Activated CD4-positive, alpha-beta T cell treated with anti-CD3 and anti-CD28 coated beads, Interleukin-2, amount 10 ng/mL, durations not matched to agents 24 days and 14 days (primary cell): ENCODE data around the gene NLRC5. TPM values are rescaled to one million over a fixed set of nuclear protein-coding genes. Genes with fewer than 3 reads are reported as not detected.
A peak's percentile ranks its signal among the peaks of the same experiment; 100 is the strongest.

Source experiments
- DNase-seq: peaks from one replicate; pipeline ENCODE4 v3.0.0; 2022
- H3K27ac Mint-ChIP-seq: one replicate; pipeline ENCODE4 v1.8.0; 2022; ENCODE audit warnings: mild to moderate bottlenecking, mixed read lengths
- H3K27me3 Mint-ChIP-seq: one replicate; pipeline ENCODE4 v1.8.0; 2022; ENCODE audit warnings: mixed read lengths
- H3K36me3 Mint-ChIP-seq: one replicate; pipeline ENCODE4 v1.8.0; 2022; ENCODE audit warnings: low read depth, mild to moderate bottlenecking, mixed read lengths
- H3K4me1 Mint-ChIP-seq: one replicate; pipeline ENCODE4 v1.8.0; 2021; ENCODE audit warnings: mixed read lengths
- H3K4me3 Mint-ChIP-seq: one replicate; pipeline ENCODE4 v1.8.0; 2022; ENCODE audit warnings: mild to moderate bottlenecking, moderate library complexity, mixed read lengths
- H3K9me3 Mint-ChIP-seq: one replicate; pipeline ENCODE4 v1.8.0; 2021; ENCODE audit warnings: mixed read lengths
- intact Hi-C: fragments of 100-400 bp; cut with micrococcal nuclease; formaldehyde crosslinking; loops from one replicate; pipeline ENCODE4 v1.15.1; 2023
- total RNA-seq: library from RNA; stranded (reverse); gene quantifications from 2 replicates; pipeline ENCODE4 v1.2.3, GENCODE V29; 2022

The NLRC5 gene
- total RNA-seq, 1 donor from 2014 or later, result 214 TPM

DNA sequence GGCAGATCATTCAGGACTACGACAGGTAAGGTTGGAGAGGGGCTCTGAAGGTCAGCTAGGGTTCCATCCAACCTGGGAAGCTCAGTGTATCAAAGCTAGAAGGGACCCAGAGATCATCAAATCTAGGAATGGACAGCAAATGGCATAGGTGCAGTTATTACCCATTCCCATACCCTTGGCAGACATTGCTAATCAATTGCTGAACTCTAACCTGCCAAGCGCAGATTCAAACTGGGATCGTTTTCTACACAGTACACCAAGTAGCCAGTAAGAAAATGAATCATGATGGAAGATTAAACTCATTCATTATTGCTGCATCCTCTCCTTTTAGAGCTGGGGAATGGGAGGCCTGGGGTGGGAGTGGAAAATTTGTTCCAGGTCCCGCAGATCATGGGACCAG is 136.6 kb downstream of the NLRC5 start:
- Mint-ChIP-seq H3K4me1 (peaks cover 51% of the 10 kb centered on the region), H3K36me3 (no peaks in the 10 kb centered on the region), H3K27ac (no peak overlapping the region), H3K9me3 (no peaks in the 10 kb centered on the region), H3K4me3 (no peak overlapping the region), H3K27me3 (no peaks in the 10 kb centered on the region)
- intact Hi-C loops, result loop anchor here (5.0 kb wide), 1 partner anchor 34 kb away; the partner anchor contains the start of gene CPNE2
- no peak for DNase-seq

DNA sequence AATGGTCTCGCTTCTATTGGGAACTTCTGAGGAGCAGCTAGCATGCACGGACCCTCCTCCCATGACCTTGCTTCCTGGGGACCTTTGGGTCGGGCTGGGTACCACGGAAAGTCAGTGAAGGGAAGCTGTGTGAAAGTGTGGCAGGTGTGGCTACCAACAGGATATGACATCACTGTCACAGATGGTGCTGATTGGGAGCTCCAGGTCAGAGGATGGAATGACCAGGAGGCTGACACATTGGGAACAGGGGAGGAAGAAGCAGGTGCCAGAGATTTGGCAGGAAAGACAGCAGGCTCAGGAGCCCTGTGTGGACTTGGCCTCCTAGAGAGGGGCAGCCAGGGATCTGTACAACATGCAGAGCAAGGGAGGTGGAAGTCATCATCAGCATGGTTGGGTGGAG is 137.1 kb downstream of the NLRC5 start:
- DNase-seq, result no peak
- Mint-ChIP-seq H3K4me3 (no peak overlapping the region), H3K27me3 (no peaks in the 10 kb centered on the region), H3K36me3 (no peaks in the 10 kb centered on the region), H3K9me3 (no peaks in the 10 kb centered on the region), H3K27ac (peak overlapping the region; percentile 29), H3K4me1 (peaks cover 51% of the 10 kb centered on the region)
- intact Hi-C loops, result loop anchor here (5.0 kb wide), 1 partner anchor 34 kb away; the partner anchor contains the start of gene CPNE2

GRCh38 chr16:57127037-57127763 is 137.8 kb downstream of the NLRC5 start:
- no peaks in the 10 kb centered on the region for H3K36me3 Mint-ChIP-seq
- no peak for DNase-seq
- no peak overlapping the region for H3K4me3 Mint-ChIP-seq
- intact Hi-C loops, result loop anchor here (5.0 kb wide), 1 partner anchor 35 kb away; the partner anchor contains the start of gene CPNE2
- H3K27me3 Mint-ChIP-seq, result no peaks in the 10 kb centered on the region
- no peaks in the 10 kb centered on the region for H3K9me3 Mint-ChIP-seq
- H3K4me1 Mint-ChIP-seq, result peaks cover 56% of the 10 kb centered on the region
- peak overlapping the region; percentile 2 for H3K27ac Mint-ChIP-seq

GRCh38 chr16:57127836-57128235 is 138.5 kb downstream of the NLRC5 start:
- H3K4me1 Mint-ChIP-seq, result peaks cover 59% of the 10 kb centered on the region
- no peak overlapping the region for H3K4me3 Mint-ChIP-seq
- no peaks in the 10 kb centered on the region for H3K27me3 Mint-ChIP-seq
- no peaks in the 10 kb centered on the region for H3K36me3 Mint-ChIP-seq
- H3K9me3 Mint-ChIP-seq, result no peaks in the 10 kb centered on the region
- intact Hi-C loops, result loop anchor here (5.0 kb wide), 1 partner anchor 36 kb away; the partner anchor contains the start of gene CPNE2
- DNase-seq, result no peak
- peak overlapping the region; percentile 57 for H3K27ac Mint-ChIP-seq

DNA sequence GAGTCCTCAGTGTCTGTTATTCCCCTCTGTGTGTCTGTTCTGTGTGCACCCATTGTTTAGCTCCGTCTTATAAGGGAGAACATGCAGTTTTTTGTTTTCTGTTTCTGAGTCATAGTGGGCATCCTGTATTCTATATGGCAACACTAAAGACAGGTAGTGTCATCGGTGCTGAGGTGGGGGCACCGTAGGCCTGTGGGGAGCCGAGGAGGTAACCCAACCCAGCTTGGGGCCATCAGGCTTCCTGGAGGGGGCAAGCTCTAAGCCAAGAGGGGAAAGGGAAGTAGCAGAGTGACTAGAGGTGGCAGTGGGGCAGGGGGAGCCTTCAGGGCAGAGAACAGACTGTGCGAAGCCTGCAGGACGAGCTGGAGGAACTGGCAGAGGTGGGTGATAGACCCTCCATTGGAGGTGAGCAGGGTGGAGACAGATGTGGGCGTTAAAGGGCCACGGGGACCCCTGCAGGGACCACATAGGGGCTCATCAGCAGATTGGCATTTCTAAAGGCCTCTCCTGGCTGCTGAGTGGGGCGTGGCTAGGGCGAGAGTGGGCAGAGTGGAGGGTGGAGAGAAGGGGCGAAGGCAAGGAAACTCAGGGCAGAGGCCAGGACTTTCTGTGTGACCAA is 139.5 kb downstream of the NLRC5 start:
- Mint-ChIP-seq H3K9me3 (no peaks in the 10 kb centered on the region), H3K4me1 (peaks cover 58% of the 10 kb centered on the region), H3K27me3 (no peaks in the 10 kb centered on the region), H3K36me3 (no peaks in the 10 kb centered on the region), H3K27ac (peak overlapping the region; percentile 86), H3K4me3 (peak overlapping the region; percentile 52)
- intact Hi-C loops, result loop anchor here (5.0 kb wide), 1 partner anchor 37 kb away; the partner anchor contains the start of gene CPNE2
- DNase-seq, result peak; percentile 78

- H3K9me3 Mint-ChIP-seq, result no peaks in the 10 kb centered on the region
- intact Hi-C loops, result no loop called here
- H3K4me1 Mint-ChIP-seq, result peaks cover 66% of the 10 kb centered on the region
- no peaks in the 10 kb centered on the region for H3K27me3 Mint-ChIP-seq
- no peaks in the 10 kb centered on the region for H3K36me3 Mint-ChIP-seq
- H3K4me3 Mint-ChIP-seq, result no peak overlapping the region
- DNase-seq, result no peak
- no peak overlapping the region for H3K27ac Mint-ChIP-seq
These were observed 141.6 kb downstream of the NLRC5 start for GRCh38 chr16:57130950-57131321.

- Mint-ChIP-seq H3K4me3 (no peak overlapping the region), H3K36me3 (no peaks in the 10 kb centered on the region), H3K4me1 (peaks cover 66% of the 10 kb centered on the region), H3K9me3 (no peaks in the 10 kb centered on the region), H3K27ac (no peak overlapping the region), H3K27me3 (no peaks in the 10 kb centered on the region)
- no peak for DNase-seq
- intact Hi-C loops, result no loop called here
These were observed 142.1 kb downstream of the NLRC5 start for GRCh38 chr16:57131351-57131970.

- peak overlapping the region; percentile 53 for H3K27ac Mint-ChIP-seq
These were observed 143.1 kb downstream of the NLRC5 start for GRCh38 chr16:57132470-57132869.

DNA sequence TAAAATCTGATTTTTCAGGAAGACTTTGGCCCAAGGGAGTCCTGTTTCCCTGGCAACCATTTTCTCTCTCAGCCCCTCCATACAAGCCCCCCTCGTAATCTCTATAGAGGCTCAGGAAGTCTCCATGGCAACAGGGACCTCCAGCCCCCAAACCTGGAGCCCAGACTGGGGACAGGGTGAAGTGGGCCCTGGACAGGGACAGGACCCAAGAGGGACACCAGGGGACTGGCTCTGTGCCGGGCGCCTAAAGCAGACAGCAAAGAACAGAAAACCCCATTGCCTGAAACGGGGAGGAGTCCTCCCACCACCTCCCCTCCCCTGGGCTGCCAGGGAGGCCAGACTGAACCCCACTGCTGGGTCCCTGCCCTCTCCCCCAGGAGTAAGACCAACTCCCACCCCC is 143.7 kb downstream of the NLRC5 start:
- H3K4me3 Mint-ChIP-seq, result no peak overlapping the region
- no peak for DNase-seq
- H3K4me1 Mint-ChIP-seq, result peaks cover 52% of the 10 kb centered on the region
- H3K27me3 Mint-ChIP-seq, result no peaks in the 10 kb centered on the region
- no peaks in the 10 kb centered on the region for H3K9me3 Mint-ChIP-seq
- H3K36me3 Mint-ChIP-seq, result no peaks in the 10 kb centered on the region
- intact Hi-C loops, result no loop called here
- no peak overlapping the region for H3K27ac Mint-ChIP-seq

More at GRCh38 chr16:57132470-57132869, 143.1 kb downstream of the NLRC5 start:
- intact Hi-C loops, result no loop called here
- Mint-ChIP-seq H3K4me1 (peaks cover 57% of the 10 kb centered on the region), H3K9me3 (no peaks in the 10 kb centered on the region), H3K36me3 (no peaks in the 10 kb centered on the region), H3K27me3 (no peaks in the 10 kb centered on the region), H3K4me3 (no peak overlapping the region)
- no peak for DNase-seq

Other genes starting within 250 kb of the NLRC5 start
- not detected in 2 replicates for gene SLC12A3, start 124.3 kb upstream of the NLRC5 start, total RNA-seq
- gene HERPUD1, start 57.4 kb upstream of the NLRC5 start, total RNA-seq, result 155 and 164 TPM in 2 replicates
- not detected in 2 replicates for gene CETP, start 27.6 kb upstream of the NLRC5 start, total RNA-seq
- 6.3 and 6.4 TPM in 2 replicates for gene CPNE2, start 103.0 kb downstream of the NLRC5 start, total RNA-seq
- gene PSME3IP1, start 196.5 kb downstream of the NLRC5 start, total RNA-seq, result 126 and 130 TPM in 2 replicates
- 33.0 and 36.6 TPM in 2 replicates for gene RSPRY1, start 196.8 kb downstream of the NLRC5 start, total RNA-seq